ENCODE results near the gene EBF3. TPM values are rescaled to one million over a fixed set of nuclear protein-coding genes. Genes with fewer than 3 reads are reported as not detected.

EBF3 gene
- total RNA-seq, 1 experiment from 2014 or later = not detected

DNA sequence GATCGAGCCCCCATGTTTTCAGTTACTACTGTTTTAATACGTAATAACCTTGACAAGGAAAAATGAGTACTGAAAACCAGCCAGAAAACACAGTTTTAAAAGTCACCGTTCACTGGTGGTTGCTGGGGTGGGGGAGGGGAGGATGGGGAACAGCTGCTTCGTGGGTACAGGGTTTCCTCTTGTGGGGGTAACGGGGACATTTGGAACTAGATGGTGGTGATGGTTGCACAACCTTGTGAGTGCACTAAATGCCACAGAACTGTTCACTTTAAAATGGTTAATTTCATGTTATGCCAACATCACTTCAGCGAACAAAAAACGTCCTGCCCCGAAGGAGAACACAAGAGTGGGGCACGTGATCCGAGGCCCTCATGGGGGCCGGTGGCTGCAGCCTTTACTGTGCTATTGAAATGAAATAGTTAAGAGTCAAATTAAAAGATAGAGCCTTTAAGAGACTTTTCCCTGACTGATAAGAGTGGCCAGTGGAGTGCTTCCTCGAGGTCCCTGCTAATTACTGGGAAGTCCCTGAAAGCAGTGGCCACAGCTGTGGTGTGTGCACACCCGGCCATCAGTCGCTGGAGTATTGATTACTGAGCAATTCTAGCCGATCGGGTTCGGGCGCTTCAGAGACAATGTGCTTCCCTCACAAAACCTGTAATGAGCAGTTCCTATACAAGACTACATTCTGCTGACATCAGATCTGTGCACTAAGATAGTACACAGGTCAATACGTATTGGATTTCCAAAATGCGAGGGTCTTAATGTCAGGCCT is 80.3 kb downstream of the EBF3 start:
- Histone ChIP-seq H3K9me3 (ENCODE audit: insufficient read depth, low read depth) (no peaks in the 10 kb centered on the region), H4K20me1 (ENCODE audit: insufficient read depth) (no peaks in the 10 kb centered on the region), H3K4me2 (no peak overlapping the region), H3K9me2 (ENCODE audit: insufficient read depth) (no peaks in the 10 kb centered on the region), H3K27me3 (ENCODE audit: insufficient read depth, low read depth) (peaks cover 33% of the 10 kb centered on the region), H3K4me1 (replicated peaks; ENCODE audit: insufficient read depth) (no peaks in the 10 kb centered on the region), H3K4me3 (no peak overlapping the region), H3K27ac (no peak overlapping the region), H3F3A (ENCODE audit: insufficient read depth, low read depth) (no peaks in the 10 kb centered on the region), H3K36me3 (ENCODE audit: low read depth) (no peaks in the 10 kb centered on the region), H2AFZ (no peak overlapping the region), H3K79me2 (ENCODE audit: low read depth) (no peaks in the 10 kb centered on the region)
- CTCF ChIA-PET = no interaction called here
- no TSS peak for BruUV-seq (replicated peaks)
- intact Hi-C loops (cut with micrococcal nuclease; ENCODE audit: unreplicated experiment) = no loop called here
- TF ChIP-seq EZH2 (IDR thresholded peaks at IDR 0.05; ENCODE audit: low read depth) = no peak
- TF ChIP-seq, protein P1, sequence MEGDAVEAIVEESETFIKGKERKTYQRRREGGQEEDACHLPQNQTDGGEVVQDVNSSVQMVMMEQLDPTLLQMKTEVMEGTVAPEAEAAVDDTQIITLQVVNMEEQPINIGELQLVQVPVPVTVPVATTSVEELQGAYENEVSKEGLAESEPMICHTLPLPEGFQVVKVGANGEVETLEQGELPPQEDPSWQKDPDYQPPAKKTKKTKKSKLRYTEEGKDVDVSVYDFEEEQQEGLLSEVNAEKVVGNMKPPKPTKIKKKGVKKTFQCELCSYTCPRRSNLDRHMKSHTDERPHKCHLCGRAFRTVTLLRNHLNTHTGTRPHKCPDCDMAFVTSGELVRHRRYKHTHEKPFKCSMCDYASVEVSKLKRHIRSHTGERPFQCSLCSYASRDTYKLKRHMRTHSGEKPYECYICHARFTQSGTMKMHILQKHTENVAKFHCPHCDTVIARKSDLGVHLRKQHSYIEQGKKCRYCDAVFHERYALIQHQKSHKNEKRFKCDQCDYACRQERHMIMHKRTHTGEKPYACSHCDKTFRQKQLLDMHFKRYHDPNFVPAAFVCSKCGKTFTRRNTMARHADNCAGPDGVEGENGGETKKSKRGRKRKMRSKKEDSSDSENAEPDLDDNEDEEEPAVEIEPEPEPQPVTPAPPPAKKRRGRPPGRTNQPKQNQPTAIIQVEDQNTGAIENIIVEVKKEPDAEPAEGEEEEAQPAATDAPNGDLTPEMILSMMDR (conservative IDR thresholded peaks at IDR 0.05) = no peak
- DNase-seq = no peak
- POLR2A ChIA-PET (ENCODE audit: unreplicated experiment) = no interaction called here

DNA sequence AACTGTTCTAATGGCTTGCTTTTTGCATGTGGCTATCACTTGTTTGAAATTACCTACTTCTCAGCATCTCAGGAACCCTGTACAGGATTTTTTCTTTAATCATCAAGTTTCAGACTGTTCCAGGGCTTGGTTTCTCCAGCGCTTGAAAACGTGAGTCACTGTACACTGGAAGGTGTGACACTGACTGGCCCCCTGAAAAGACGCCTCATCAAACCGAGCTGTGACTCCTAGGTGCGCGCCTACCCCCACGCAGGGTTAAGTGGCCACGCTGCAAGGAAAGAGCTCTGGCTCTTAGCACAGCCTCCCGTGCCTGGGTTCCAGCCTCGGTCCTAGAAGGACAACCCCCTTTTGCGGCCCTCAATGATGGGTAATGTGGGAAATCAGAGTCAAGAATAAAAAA is 81.0 kb downstream of the EBF3 start:
- no peak for DNase-seq
- POLR2A ChIA-PET (ENCODE audit: unreplicated experiment) = no interaction called here
- Histone ChIP-seq H3K4me3 (no peak overlapping the region), H4K20me1 (ENCODE audit: insufficient read depth) (no peaks in the 10 kb centered on the region), H3K36me3 (ENCODE audit: low read depth) (no peaks in the 10 kb centered on the region), H3K79me2 (ENCODE audit: low read depth) (no peaks in the 10 kb centered on the region), H3F3A (ENCODE audit: insufficient read depth, low read depth) (no peaks in the 10 kb centered on the region), H3K27ac (no peak overlapping the region), H3K9me3 (ENCODE audit: insufficient read depth, low read depth) (no peaks in the 10 kb centered on the region), H3K9me2 (ENCODE audit: insufficient read depth) (no peaks in the 10 kb centered on the region), H3K4me1 (replicated peaks; ENCODE audit: insufficient read depth) (no peaks in the 10 kb centered on the region), H3K27me3 (ENCODE audit: insufficient read depth, low read depth) (peaks cover 33% of the 10 kb centered on the region), H3K4me2 (no peak overlapping the region), H2AFZ (no peak overlapping the region)
- intact Hi-C loops (cut with micrococcal nuclease; ENCODE audit: unreplicated experiment) = no loop called here
- TF ChIP-seq EZH2 (IDR thresholded peaks at IDR 0.05; ENCODE audit: low read depth) = no peak
- TF ChIP-seq, protein P1 (conservative IDR thresholded peaks at IDR 0.05) = no peak
- BruUV-seq (replicated peaks) = no TSS peak
- CTCF ChIA-PET = no interaction called here

DNA sequence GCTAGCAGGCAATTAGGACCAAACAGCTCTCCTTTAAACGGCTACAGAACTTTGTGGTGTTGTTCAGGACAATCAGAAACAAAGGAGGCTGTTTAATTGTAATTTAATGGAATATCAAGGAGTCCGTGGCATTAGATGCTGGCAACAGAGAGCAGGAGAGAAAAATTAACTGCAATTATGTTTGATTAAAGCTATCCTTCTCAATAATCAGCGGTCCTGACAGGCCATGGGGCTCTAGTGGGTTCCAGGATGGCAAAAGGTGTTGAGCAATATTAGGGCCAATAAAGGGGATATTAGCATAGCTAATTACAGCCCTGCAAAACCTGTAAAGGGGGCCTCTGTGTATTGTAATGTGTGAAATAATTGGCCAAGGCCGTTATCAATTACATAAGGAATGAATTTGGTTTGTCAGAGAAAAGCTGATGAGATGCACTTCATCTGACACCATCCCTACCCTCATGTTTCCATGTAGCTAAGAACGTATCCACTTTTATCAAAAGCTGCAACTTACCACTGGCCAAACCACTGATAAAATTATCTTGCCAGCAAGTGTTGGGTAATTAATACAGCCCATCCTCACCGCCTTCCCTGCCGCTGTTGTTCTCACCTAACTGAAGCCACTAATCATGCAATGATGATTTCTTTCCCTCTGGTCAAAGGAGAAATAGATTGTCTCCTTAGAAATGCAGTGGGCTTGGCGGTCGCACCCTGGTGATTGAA is 81.6 kb downstream of the EBF3 start:
- no peaks in the 10 kb centered on the region for H4K20me1 ChIP-seq (ENCODE audit: insufficient read depth)
- H3K9me2 ChIP-seq (ENCODE audit: insufficient read depth) = no peaks in the 10 kb centered on the region
- H3K27ac ChIP-seq = no peak overlapping the region
- no peak overlapping the region for H2AFZ ChIP-seq
- no peak overlapping the region for H3K4me3 ChIP-seq
- CTCF ChIA-PET = no interaction called here
- H3K27me3 ChIP-seq (ENCODE audit: insufficient read depth, low read depth) = peaks cover 33% of the 10 kb centered on the region
- POLR2A ChIA-PET (ENCODE audit: unreplicated experiment) = no interaction called here
- intact Hi-C loops (cut with micrococcal nuclease; ENCODE audit: unreplicated experiment) = no loop called here
- no peak overlapping the region for H3K4me2 ChIP-seq
- no peaks in the 10 kb centered on the region for H3K36me3 ChIP-seq (ENCODE audit: low read depth)
- no peaks in the 10 kb centered on the region for H3K9me3 ChIP-seq (ENCODE audit: insufficient read depth, low read depth)
- no TSS peak for BruUV-seq (replicated peaks)
- H3K79me2 ChIP-seq (ENCODE audit: low read depth) = no peaks in the 10 kb centered on the region
- no peaks in the 10 kb centered on the region for H3K4me1 ChIP-seq (replicated peaks; ENCODE audit: insufficient read depth)
- TF ChIP-seq, protein P1 (conservative IDR thresholded peaks at IDR 0.05) = no peak
- TF ChIP-seq EZH2 (IDR thresholded peaks at IDR 0.05; ENCODE audit: low read depth) = no peak
- no peak for DNase-seq
- no peaks in the 10 kb centered on the region for H3F3A ChIP-seq (ENCODE audit: insufficient read depth, low read depth)

Measured in PC-9 (cell line).